HG02852 (cell line): Measurements from ENCODE around the gene ACTN4.
"Not testable (repeated sequence)": the region's sequence is repeated elsewhere in the genome, so short reads cannot be mapped to it uniquely, and the experiment has no call there.

Experiments
- ATAC-seq: cut with Tn5 transposase; IDR thresholded peaks from one replicate; pipeline ENCODE4 v1.9.1; 2021; ENCODE audit warnings: mild to moderate bottlenecking, moderate library complexity; ENCODE audit not compliant: unreplicated experiment

ACTN4 gene

DNA sequence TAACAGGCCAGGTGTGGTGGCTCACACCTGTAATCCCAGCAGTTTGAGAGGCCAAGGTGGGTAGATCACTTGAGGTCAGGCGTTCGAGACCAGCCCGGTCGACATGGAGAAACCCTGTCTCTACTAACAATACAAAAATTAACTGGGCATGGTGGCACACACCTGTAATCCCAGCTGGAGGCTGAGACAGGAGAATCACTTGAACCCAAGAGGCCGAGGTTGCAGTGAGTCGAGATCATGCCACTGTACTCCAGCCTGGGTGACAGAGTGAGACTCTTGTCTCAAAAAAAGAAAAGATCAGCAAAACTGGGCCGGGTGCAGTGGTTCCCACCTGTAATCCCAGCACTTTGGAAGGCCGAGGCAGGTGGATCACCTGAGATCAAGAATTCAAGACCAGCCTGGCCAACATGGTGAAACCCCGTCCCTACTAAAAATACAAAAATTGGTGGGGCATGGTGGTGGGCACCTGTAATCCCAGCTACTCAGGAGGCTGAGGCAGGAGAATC lies 114.5 kb downstream of the ACTN4 start:
- ATAC-seq: not testable (repeated sequence)

DNA sequence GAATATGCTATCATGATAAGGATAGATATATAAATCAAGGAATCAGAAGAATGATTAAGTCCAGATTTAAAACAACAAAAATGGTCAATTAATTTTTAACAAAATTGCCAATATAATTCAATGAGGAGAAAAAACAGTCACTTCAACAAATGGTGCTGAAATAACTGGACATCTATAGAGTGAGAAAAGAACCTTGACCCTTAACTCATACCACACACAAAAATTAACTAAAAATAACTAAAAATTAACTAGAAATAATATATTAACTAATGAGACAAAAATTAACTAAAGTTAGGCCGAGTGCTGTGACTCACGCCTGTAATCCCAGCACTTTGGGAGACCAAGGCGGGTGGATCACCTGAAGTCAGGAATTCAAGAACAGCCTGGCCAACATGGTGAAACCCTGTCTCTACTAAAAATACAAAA lies 116.4 kb downstream of the ACTN4 start:
- no peak for ATAC-seq

DNA sequence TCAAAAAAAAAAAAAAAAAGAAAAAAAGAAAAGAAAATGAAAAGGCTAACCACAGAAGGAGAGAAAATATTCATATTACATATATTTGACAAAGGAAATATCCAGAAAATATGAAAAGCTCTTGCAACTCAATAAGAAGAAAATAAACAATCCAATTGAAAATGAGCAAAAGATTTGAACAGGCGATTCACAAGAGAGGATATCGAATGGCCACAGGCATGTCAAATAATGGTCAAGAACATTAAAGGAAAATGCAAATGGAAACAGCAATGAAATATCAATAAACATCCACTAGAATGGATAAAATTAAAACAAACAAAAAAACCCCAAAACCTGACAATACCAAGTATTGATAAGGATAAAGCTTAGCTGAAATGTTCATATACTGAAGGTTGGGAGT lies 117.8 kb downstream of the ACTN4 start:
- no peak for ATAC-seq

DNA sequence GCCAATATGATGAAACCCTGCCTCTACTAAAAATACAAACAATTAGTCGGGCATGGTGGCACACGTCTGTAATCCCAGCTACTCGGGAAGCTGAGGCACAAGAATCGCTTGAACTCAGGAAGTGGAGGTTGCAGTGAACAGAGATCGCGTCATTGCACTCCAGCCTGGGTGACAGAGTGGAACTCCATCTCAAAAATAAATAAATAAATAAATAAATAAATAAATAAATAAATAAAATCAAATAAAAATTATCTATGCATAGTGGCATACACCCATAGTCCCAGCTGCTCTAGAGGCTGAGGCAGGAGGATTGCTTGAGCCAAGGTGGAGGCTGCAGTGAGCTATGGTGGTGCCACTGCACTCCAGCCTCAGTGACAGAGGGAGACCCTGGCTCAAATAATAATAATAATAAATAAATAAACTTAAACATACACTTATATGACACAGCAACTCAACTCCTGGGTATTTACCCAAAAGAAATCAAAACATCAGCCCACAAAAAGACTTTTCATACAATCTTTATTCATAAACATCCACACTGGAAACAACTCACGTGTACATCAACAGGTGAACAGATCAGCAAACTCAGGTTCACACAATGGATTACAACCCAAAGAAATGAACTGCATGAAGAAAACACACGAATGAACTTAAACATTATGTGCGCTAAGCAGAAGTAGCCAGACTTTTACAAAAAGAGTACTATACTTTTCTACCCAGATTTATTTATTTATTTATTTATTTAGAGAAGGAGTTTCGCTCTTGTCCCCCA lies 119.0 kb downstream of the ACTN4 start:
- ATAC-seq: no peak

DNA sequence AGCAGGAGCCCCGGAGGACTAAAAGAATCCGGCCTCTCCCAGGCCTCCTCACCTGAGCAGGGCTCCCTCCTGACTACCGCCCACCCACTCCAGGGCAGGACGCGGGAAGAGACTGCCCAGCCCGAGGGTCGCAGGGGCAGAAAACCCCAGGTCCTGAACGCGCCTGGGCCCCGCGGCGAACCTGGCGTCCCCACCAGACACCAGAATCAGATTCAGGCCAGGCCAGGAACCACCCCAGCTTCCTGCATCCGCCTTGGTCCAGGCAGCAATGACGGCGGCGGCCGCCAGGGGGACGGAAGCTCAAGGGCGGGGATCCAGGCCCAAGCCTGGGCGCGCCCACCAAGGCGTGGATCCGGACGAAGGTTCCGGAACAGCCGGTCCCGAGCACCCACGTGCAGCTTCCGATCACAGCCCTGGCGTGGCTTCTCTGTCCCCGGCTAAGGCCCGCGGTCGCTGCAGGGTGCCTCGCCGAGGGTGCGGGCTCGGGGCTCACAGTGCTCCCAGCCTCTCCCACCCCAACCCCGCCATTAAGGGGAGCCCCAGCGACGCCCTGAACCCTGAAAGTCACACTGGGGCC lies 122.3 kb downstream of the ACTN4 start:
- ATAC-seq: no peak

DNA sequence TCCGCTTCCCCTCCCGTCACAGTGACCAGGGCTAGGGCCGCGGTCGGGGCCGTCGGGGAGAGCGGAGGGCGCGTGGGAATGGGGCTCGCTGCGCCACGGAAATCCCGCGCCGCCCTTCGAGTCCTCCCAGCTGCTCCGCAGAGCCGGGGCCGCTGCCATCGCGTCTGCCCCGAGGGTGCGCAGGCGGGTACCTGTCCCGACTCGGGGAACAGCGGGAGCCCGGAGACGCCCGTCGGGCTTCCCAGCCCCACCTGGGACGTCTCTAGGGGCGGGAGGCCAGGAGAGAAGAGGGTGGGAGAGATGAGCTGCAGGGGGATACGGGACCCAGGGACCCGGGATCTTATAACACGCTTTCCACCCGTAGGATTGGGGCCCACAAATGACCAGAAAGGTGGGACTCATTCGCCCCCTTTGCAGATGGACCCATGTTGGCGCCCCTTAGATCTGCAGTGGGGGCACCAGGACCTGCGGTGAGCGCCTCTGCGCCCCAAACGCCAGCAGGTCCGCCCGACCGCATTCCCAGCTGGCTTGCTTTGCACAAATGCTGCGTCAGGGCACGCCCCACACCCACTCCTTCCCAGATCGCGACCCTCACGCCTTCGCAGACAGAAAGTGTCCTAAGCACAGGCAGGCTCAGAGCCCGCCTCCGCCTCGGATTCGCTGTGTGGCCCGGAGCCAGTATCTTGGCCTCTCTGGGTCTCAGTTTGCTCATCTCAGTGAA lies 122.9 kb downstream of the ACTN4 start:
- peak; percentile 6 for ATAC-seq

DNA sequence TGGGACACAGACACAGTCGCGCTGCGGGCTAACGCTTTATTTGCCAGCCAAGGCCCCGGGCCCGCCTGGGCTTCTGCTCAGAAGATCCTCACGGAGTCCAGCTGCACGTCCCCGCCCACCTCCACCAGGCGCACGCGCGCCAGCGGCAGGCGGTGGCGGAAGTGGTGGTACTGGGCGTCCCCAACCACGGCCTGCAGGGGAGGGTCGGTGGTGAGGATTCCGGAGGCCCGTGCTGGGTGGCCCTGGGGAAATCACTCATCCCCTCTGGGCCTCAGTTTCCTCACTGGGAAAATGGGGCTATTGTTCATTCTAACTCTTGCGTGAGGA lies 123.5 kb downstream of the ACTN4 start:
- ATAC-seq: peak; percentile 45

DNA sequence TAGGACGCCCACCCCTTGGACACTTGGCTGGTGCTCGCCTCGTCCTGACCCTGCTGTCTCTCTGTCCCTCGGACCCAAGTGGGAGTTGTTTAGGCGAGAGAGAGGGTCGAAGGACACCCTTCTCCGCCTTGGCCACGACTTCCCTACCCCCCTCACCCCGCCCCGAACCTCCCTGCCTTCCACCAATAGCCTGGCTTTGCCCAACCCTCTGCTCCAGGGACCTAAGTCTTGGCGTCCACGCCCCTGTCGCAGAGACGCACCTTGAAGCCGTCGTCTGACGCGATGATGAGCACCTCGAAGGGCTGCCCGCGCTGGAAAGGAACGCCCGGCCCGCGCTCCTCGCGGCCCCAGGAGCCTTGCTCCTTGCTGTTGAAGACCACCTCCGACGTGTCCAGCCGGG lies 124.1 kb downstream of the ACTN4 start:
- not testable (repeated sequence) for ATAC-seq

DNA sequence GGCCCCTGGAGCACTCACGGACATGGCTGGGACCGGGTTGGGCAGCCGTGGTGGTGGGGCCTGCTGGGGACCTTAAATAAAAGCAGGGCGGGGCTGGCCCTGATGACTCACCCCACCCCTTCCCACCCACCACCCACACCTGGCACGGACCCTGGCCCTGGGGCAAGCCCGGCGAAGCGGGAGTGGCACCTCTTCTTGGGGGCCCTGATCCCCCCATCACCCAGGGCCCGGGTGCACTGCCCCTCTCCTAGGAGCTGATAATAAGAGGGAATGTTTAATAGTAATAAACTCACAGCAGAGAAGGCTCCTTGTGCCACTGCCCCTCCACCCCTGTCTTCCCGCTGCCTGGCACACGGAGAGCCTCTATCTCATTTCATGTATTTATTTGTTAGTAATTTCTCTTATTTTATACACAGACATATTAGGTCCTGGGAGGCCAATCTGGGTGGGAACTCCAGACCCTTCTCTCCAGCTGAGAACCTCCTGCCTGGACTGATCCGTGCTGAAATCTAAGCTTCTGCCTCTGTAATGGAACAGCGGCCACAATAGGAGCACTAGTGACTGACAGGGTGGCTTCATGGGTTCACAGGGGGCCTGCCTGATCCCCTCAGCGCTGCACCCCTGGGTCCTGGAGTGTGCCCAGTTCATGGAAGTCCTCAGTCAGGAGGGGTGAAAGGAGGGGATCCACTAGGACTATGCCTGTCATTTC lies 126.2 kb downstream of the ACTN4 start, which contains the start of gene LGALS7:
Gene LGALS7, minus strand, starts transcription at position 49 of the 709 bp plus-strand sequence. Its CDS starts 25 bp downstream, at position 24.
- ATAC-seq: no peak

DNA sequence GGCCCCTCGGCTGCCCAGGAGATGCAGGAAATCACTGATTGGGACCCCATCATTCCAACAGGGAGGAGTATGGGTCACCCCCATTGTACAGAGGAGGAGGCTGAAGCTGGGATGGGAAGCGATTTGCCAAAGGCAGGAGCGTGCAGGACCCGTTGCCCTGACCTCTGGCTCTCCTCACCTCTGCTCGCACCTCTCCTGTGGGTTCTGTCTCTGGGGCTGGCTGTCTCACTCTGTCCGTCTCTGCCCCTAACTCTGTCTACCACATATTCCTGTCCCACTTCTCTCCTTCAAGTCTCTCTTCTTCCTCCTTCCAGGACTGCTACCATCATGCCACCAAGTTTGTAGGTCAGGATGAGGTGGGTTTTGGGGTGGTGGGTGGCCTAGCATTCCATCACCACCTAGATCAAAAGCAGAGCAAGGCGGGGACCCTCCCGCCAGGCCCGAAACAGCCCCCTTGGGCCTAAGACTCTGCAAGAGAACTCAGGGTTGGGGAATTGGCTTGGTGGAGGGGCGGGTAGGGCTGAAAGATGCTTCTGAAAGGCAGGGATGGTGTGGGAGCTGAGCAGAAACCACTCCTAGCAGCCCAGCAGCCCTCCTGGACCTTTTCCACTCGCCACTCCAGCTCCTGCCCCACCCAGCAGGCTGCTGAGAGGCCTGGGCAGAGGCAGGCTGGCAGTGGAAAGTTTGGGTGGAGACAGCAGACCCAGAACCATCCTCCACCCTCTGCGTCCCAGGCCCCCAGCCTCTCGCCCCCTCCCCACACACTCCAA lies 126.9 kb downstream of the ACTN4 start:
- ATAC-seq: no peak

DNA sequence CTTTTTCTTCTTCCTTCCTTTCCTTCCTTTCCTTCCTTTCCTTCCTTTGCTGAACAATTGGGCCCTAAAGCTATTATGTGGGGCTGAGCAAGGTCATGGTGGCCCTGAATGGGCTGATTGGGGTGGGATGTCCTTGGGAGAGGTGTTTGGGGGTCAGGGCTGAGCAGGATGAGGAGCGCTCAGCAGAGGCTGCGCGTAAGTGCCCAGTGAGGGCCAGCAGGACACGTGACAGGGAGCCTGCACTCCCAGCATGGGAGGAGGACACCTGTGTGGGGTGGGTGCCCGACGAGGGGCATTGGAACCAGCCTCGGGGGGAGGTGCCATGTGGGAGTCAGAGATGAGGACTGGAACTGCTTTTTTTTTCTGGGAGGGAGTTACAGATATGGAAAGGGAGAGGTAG lies 131.3 kb downstream of the ACTN4 start:
- ATAC-seq: no peak

DNA sequence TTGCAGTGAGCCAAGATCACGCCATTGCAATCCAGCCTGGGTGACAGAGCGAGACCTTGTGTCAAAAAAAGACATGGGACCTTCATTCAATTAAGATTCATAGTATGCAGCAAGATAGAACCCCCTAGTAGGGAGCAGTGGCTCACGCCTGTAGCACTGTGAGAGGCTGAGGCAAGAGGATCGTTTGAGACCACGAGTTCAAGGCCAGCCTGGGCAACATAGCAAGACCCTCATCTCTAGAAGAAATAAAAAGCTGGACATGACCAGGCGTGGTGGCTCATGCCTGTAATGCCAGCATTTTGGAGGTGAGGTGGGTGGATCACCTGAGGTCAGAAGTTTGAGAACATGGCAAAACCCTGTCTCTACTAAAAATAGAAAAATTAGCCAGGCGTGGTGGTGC lies 133.0 kb downstream of the ACTN4 start:
- no peak for ATAC-seq

DNA sequence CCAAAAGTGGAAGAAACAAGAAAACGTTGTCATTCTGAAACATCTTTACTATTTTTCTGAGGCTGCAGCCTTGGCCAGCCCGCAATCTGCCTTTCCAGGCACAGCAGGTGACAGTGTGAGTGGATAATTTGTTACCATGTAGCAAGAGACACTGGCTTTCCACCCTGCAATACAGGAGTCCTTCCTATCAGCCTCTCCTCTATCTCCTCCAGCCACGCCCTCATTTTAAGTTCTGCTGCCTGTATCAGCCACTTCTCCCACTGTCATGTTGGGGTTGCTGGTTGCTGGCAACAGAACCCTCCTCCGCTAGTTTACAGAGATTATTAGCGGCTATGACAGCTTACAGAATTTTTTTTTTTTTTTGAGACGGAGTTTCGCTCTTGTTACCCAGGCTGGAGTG lies 133.6 kb downstream of the ACTN4 start:
- ATAC-seq: no peak
